Left lung (tissue), 10 donors: ENCODE results near the gene PRPSAP1. TPM values are rescaled to one million over a fixed set of nuclear protein-coding genes. Genes with fewer than 3 reads are reported as not detected.
A peak's percentile ranks its signal among the peaks of the same experiment; 100 is the strongest.

Source experiments
- ATAC-seq: fragments of 200-7000 bp; cut with Tn5 transposase; one replicate; pipeline ENCODE4 v1.9.1; 2020; ENCODE audit warnings: moderate library complexity
- DNase-seq, 4 donors: peaks; one replicate each; pipeline ENCODE4 v3.0.0-alpha.2; 2013 to 2020
- H3K27ac ChIP-seq, 2 donors: fragments of 200-600 bp; sonication (generic) in 1 of 2; one replicate each; pipeline versions ENCODE4 v1.5.0 to v1.8.0; 2020 to 2021
- H3K27me3 ChIP-seq, 2 donors: fragments of 200-600 bp; sonication (generic) in 1 of 2; one replicate each; pipeline versions ENCODE4 v1.5.0 to v1.8.0; 2020 to 2021
- H3K36me3 ChIP-seq, 2 donors: fragments of 200-600 bp; sonication (generic) in 1 of 2; one replicate each; pipeline versions ENCODE4 v1.5.0 to v1.8.0; 2020 to 2021
- H3K4me1 ChIP-seq, 2 donors: fragments of 200-600 bp; one replicate each; pipeline ENCODE4 v1.8.0; 2021
- H3K4me3 ChIP-seq, 2 donors: fragments of 200-600 bp; sonication (generic) in 1 of 2; one replicate each; pipeline versions ENCODE4 v1.5.0 to v1.8.0; 2020 to 2021; ENCODE audit warnings: mild to moderate bottlenecking in 1 of 2
- H3K9me3 ChIP-seq, 2 donors: fragments of 200-600 bp; sonication (generic) in 1 of 2; one replicate each; pipeline versions ENCODE4 v1.5.0 to v1.8.0; 2020 to 2021
- CTCF ChIP-seq, 2 donors: fragments of 200-600 bp; sonication (generic) in 1 of 2; IDR thresholded peaks; one replicate each; pipeline versions ENCODE4 v1.5.0 to v1.8.0; 2021; ENCODE audit warnings: antibody characterized with exemption in 2 of 2
- intact Hi-C, 2 donors: fragments of 100-400 bp; cut with DNase I; formaldehyde crosslinking; loops; one replicate each; pipeline versions ENCODE4 v1.11.2 to v1.14.2; 2022
- polyA plus RNA-seq, 6 donors: library from polyadenylated mRNA; unstranded; fragments of 120-200 nt; gene quantifications; one replicate each; pipeline ENCODE4 v1.2.1, GENCODE V29; 2013; ENCODE audit not compliant: insufficient read length in 6 of 6
- total RNA-seq, 2 donors: library from RNA; stranded (reverse); fragmentation: NEBNext Ultra II Directional; extraction: Animal tissue kit (Norgen Biotek cat#: 25700); gene quantifications; one replicate each; pipeline ENCODE4 v1.2.1, GENCODE V29; 2021
- donor health status: DM: no; HTN: yes; CAD: no.
- donor health status: DM: no; HTN: no; CAD: no.

PRPSAP1 gene
- total and polyA plus RNA-seq, 8 donors, result 51.2 to 95.4 (median 81.9) TPM

GRCh38 chr17:76370261-76370993 lies 16.7 kb upstream of the PRPSAP1 start:
- H3K9me3 ChIP-seq, result no peaks in the 10 kb centered on the region
- intact Hi-C loops, result no loop called here
- TF ChIP-seq CTCF (IDR thresholded peaks at IDR 0.05), result peak; percentile 25 to 32
- H3K4me1 ChIP-seq, result peaks cover 4 to 6% of the 10 kb centered on the region in 2 donors
- H3K27me3 ChIP-seq, result no peaks in the 10 kb centered on the region
- no peaks in the 10 kb centered on the region for H3K36me3 ChIP-seq
- no peak overlapping the region for H3K4me3 ChIP-seq
- ATAC-seq (peak; percentile 73), DNase-seq (peak in 2 of 4 donors; percentile 41 to 50)
- H3K27ac ChIP-seq, result peak overlapping the region in 1 of 2 donors; percentile 10

DNA sequence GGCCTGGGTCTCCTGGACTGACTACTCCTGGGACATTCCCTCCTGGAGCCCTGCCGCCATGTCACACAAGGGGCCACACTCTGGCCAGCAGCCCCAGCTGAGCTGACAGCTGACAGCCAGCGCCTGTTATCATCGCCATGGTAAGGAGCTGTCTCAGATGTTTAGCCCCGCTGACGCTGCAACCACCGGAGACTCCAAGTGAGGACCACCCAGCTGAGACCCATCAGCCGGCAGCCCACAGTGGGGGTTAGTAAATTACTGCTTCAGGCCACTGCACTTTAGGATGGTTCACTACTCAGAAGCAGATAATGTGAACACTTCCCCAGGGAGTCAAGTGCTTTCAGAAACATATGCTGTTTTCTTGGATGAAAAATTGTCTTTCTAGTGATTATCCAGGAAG lies 16.1 kb upstream of the PRPSAP1 start:
- DNase-seq (peak in 3 of 4 donors; percentile 70 to 90 (median 79)), ATAC-seq (no peak)
- Histone ChIP-seq H3K4me1 (peaks cover 4 to 6% of the 10 kb centered on the region in 2 donors), H3K27ac (peak overlapping the region in 1 of 2 donors; percentile 10), H3K4me3 (no peak overlapping the region), H3K27me3 (no peaks in the 10 kb centered on the region), H3K36me3 (no peaks in the 10 kb centered on the region), H3K9me3 (no peaks in the 10 kb centered on the region)
- TF ChIP-seq CTCF (IDR thresholded peaks at IDR 0.05), result no peak
- intact Hi-C loops, result no loop called here

GRCh38 chr17:76369379-76369778 lies 15.7 kb upstream of the PRPSAP1 start:
- peaks cover 4 to 6% of the 10 kb centered on the region in 2 donors for H3K4me1 ChIP-seq
- peak in 1 of 4 donors; percentile 17 for DNase-seq
- no peak for ATAC-seq
- intact Hi-C loops, result no loop called here
- no peak overlapping the region for H3K4me3 ChIP-seq
- H3K36me3 ChIP-seq, result no peaks in the 10 kb centered on the region
- H3K27ac ChIP-seq, result no peak overlapping the region
- no peak for TF ChIP-seq CTCF (IDR thresholded peaks at IDR 0.05)
- H3K27me3 ChIP-seq, result no peaks in the 10 kb centered on the region
- H3K9me3 ChIP-seq, result no peaks in the 10 kb centered on the region

- no peak overlapping the region for H3K4me3 ChIP-seq
- peak in 1 of 4 donors; percentile 17 for DNase-seq
- ATAC-seq, result no peak
- peaks cover 4 to 6% of the 10 kb centered on the region in 2 donors for H3K4me1 ChIP-seq
- H3K27ac ChIP-seq, result no peak overlapping the region
- H3K27me3 ChIP-seq, result no peaks in the 10 kb centered on the region
- H3K9me3 ChIP-seq, result no peaks in the 10 kb centered on the region
- H3K36me3 ChIP-seq, result no peaks in the 10 kb centered on the region
- TF ChIP-seq CTCF (IDR thresholded peaks at IDR 0.05), result no peak
- intact Hi-C loops, result no loop called here
Measured at GRCh38 chr17:76368545-76368944, 14.8 kb upstream of the PRPSAP1 start.

DNA sequence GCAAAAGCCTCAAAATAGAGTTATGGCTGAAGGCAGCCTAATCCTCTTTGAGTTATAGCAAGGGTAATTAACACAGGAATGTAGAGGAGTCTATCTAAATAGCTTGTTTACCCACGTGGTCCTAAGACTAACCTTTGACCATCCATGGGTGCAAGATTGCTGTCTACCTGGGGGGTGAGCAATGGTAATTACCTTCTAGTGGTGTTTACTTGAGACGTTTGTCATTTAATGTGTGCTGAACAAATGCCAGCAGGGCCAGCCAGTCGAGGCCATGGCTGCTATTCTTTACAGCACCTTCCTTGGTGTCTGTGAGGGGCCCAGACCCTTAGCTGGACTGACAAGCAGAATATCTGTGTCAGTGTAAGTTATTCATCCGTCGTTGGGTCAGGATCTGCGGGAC lies 13.9 kb upstream of the PRPSAP1 start:
- no peak for TF ChIP-seq CTCF (IDR thresholded peaks at IDR 0.05)

More for the DNA sequence above, 13.9 kb upstream of the PRPSAP1 start:
- intact Hi-C loops, result no loop called here
- H3K27me3 ChIP-seq, result no peaks in the 10 kb centered on the region
- H3K9me3 ChIP-seq, result no peaks in the 10 kb centered on the region
- no peaks in the 10 kb centered on the region for H3K36me3 ChIP-seq
- H3K4me1 ChIP-seq, result peaks cover 4 to 6% of the 10 kb centered on the region in 2 donors
- DNase-seq (peak in 1 of 4 donors; percentile 13), ATAC-seq (no peak)
- H3K27ac ChIP-seq, result no peak overlapping the region
- H3K4me3 ChIP-seq, result no peak overlapping the region
